ENCODE data around the gene TBL1X.

The TBL1X gene

GRCh38 chrX:9538544-9539045, 73.7 kb downstream of the TBL1X start:
- FAIRE-seq, result no peak

- FAIRE-seq, result no peak
These were observed 74.9 kb downstream of the TBL1X start for GRCh38 chrX:9539605-9540387.

GRCh38 chrX:9542106-9542760, 77.4 kb downstream of the TBL1X start:
- FAIRE-seq, result no peak

- no peak for FAIRE-seq
These were observed 77.9 kb downstream of the TBL1X start for GRCh38 chrX:9542761-9543111.

GRCh38 chrX:9555354-9555753, 90.5 kb downstream of the TBL1X start:
- no peak for FAIRE-seq

- no peak for FAIRE-seq
These were observed 92.2 kb downstream of the TBL1X start for GRCh38 chrX:9557091-9557490.

GRCh38 chrX:9557521-9557920, 92.7 kb downstream of the TBL1X start:
- no peak for FAIRE-seq

- no peak for FAIRE-seq
These were observed 93.8 kb downstream of the TBL1X start for GRCh38 chrX:9558615-9559014.

GRCh38 chrX:9560219-9560618, 95.4 kb downstream of the TBL1X start:
- no peak for FAIRE-seq

GRCh38 chrX:9561199-9561598, 96.3 kb downstream of the TBL1X start:
- no peak for FAIRE-seq

GRCh38 chrX:9562851-9563250, 98.0 kb downstream of the TBL1X start:
- FAIRE-seq, result no peak

GRCh38 chrX:9566150-9566621, 101.3 kb downstream of the TBL1X start:
- no peak for FAIRE-seq

GRCh38 chrX:9569876-9570301, 105.0 kb downstream of the TBL1X start:
- FAIRE-seq, result no peak

GRCh38 chrX:9573282-9574106, 108.6 kb downstream of the TBL1X start:
- FAIRE-seq, result no peak

GRCh38 chrX:9576059-9576458, 111.2 kb downstream of the TBL1X start:
- FAIRE-seq, result no peak

- FAIRE-seq, result no peak
These were observed 112.7 kb downstream of the TBL1X start for GRCh38 chrX:9577555-9577954.

- no peak for FAIRE-seq
These were observed 113.4 kb downstream of the TBL1X start for GRCh38 chrX:9578083-9578779.

- FAIRE-seq, result no peak
These were observed 117.0 kb downstream of the TBL1X start for GRCh38 chrX:9581771-9582385.

- no peak for FAIRE-seq
These were observed 118.1 kb downstream of the TBL1X start for GRCh38 chrX:9582956-9583355.

GRCh38 chrX:9586992-9587392, 122.1 kb downstream of the TBL1X start:
- FAIRE-seq, result no peak

GRCh38 chrX:9587642-9588041, 122.8 kb downstream of the TBL1X start:
- FAIRE-seq, result no peak

- no peak for FAIRE-seq
These were observed 126.6 kb downstream of the TBL1X start for GRCh38 chrX:9591496-9591895.

Measured in G401.6 (cell line).